ENCODE data around the gene RDX.

RDX gene

GRCh38 chr11:110250168-110250567 lies 46.2 kb downstream of the RDX start:
- no peak for TF ChIP-seq CTCF (IDR thresholded peaks at IDR 0.05; ENCODE audit: low read length)
- no peak for TF ChIP-seq EZH2 (IDR thresholded peaks at IDR 0.05; ENCODE audit: borderline replicate concordance, low read length)
- Histone ChIP-seq H3K4me1 (ENCODE audit: insufficient read depth, low read length, severe bottlenecking) (no peaks in the 10 kb centered on the region), H3K79me2 (ENCODE audit: insufficient read depth, low read length) (no peaks in the 10 kb centered on the region), H3K4me2 (ENCODE audit: low read length) (no peak overlapping the region), H3K27me3 (ENCODE audit: insufficient read depth, low read length) (no peaks in the 10 kb centered on the region), H3K27ac (ENCODE audit: low read depth, low read length, poor library complexity, severe bottlenecking) (no peak overlapping the region), H4K20me1 (ENCODE audit: insufficient read depth, low read length) (no peaks in the 10 kb centered on the region), H2AFZ (ENCODE audit: low read length) (no peak overlapping the region), H3K9ac (ENCODE audit: low read length) (no peak overlapping the region), H3F3A (ENCODE audit: insufficient read depth, low read length) (no peaks in the 10 kb centered on the region), H3K9me3 (ENCODE audit: low read length) (no peaks in the 10 kb centered on the region), H3K4me3 (ENCODE audit: low read depth, low read length, poor library complexity, severe bottlenecking) (no peak overlapping the region), H3K36me3 (ENCODE audit: insufficient read depth, low read length) (peaks cover 73% of the 10 kb centered on the region), H3K9me2 (ENCODE audit: low read depth, low read length) (no peaks in the 10 kb centered on the region)

- Histone ChIP-seq H3F3A (ENCODE audit: insufficient read depth, low read length) (no peaks in the 10 kb centered on the region), H3K27ac (ENCODE audit: low read depth, low read length, poor library complexity, severe bottlenecking) (no peak overlapping the region), H3K4me1 (ENCODE audit: insufficient read depth, low read length, severe bottlenecking) (no peaks in the 10 kb centered on the region), H3K27me3 (ENCODE audit: insufficient read depth, low read length) (no peaks in the 10 kb centered on the region), H3K9me3 (ENCODE audit: low read length) (no peaks in the 10 kb centered on the region), H3K9ac (ENCODE audit: low read length) (no peak overlapping the region), H4K20me1 (ENCODE audit: insufficient read depth, low read length) (no peaks in the 10 kb centered on the region), H3K4me2 (ENCODE audit: low read length) (no peak overlapping the region), H3K9me2 (ENCODE audit: low read depth, low read length) (no peaks in the 10 kb centered on the region), H3K79me2 (ENCODE audit: insufficient read depth, low read length) (no peaks in the 10 kb centered on the region), H3K4me3 (ENCODE audit: low read depth, low read length, poor library complexity, severe bottlenecking) (no peak overlapping the region), H3K36me3 (ENCODE audit: insufficient read depth, low read length) (peaks cover 76% of the 10 kb centered on the region), H2AFZ (ENCODE audit: low read length) (no peak overlapping the region)
- TF ChIP-seq EZH2 (IDR thresholded peaks at IDR 0.05; ENCODE audit: borderline replicate concordance, low read length) (no peak), CTCF (IDR thresholded peaks at IDR 0.05; ENCODE audit: low read length) (no peak)
Measured at GRCh38 chr11:110249766-110250165, 46.6 kb downstream of the RDX start.

GRCh38 chr11:110249066-110249465 lies 47.3 kb downstream of the RDX start:
- H3K9me2 ChIP-seq (ENCODE audit: low read depth, low read length), result no peaks in the 10 kb centered on the region
- no peaks in the 10 kb centered on the region for H4K20me1 ChIP-seq (ENCODE audit: insufficient read depth, low read length)
- no peak overlapping the region for H2AFZ ChIP-seq (ENCODE audit: low read length)
- H3K9ac ChIP-seq (ENCODE audit: low read length), result no peak overlapping the region
- H3K9me3 ChIP-seq (ENCODE audit: low read length), result no peaks in the 10 kb centered on the region
- H3K4me1 ChIP-seq (ENCODE audit: insufficient read depth, low read length, severe bottlenecking), result no peaks in the 10 kb centered on the region
- H3K4me2 ChIP-seq (ENCODE audit: low read length), result no peak overlapping the region
- no peak overlapping the region for H3K4me3 ChIP-seq (ENCODE audit: low read depth, low read length, poor library complexity, severe bottlenecking)
- no peaks in the 10 kb centered on the region for H3F3A ChIP-seq (ENCODE audit: insufficient read depth, low read length)
- no peak overlapping the region for H3K27ac ChIP-seq (ENCODE audit: low read depth, low read length, poor library complexity, severe bottlenecking)
- H3K79me2 ChIP-seq (ENCODE audit: insufficient read depth, low read length), result no peaks in the 10 kb centered on the region
- H3K27me3 ChIP-seq (ENCODE audit: insufficient read depth, low read length), result no peaks in the 10 kb centered on the region
- H3K36me3 ChIP-seq (ENCODE audit: insufficient read depth, low read length), result peaks cover 76% of the 10 kb centered on the region
- TF ChIP-seq EZH2 (IDR thresholded peaks at IDR 0.05; ENCODE audit: borderline replicate concordance, low read length) (no peak), CTCF (IDR thresholded peaks at IDR 0.05; ENCODE audit: low read length) (peak; percentile 77)

Data from OCI-LY1 (cell line).